Mesenchymal stem cell (in vitro differentiated cells and primary cell): Measurements from ENCODE around the gene TTC33.

Experiments used
- DNase-seq: peaks from one replicate; pipeline ENCODE4 v3.0.0-alpha.2; 2013
- H2AFZ ChIP-seq: one replicate; pipeline ENCODE4 v1.6.1; 2013; ENCODE audit warnings: low read depth, mild to moderate bottlenecking, control low read depth, inconsistent platforms, low read length, moderate library complexity
- H2AK5ac ChIP-seq: 2 replicates; pipeline ENCODE4 v1.6.1; 2013; ENCODE audit warnings: low read length, moderate library complexity, mild to moderate bottlenecking, inconsistent platforms; ENCODE audit not compliant: severe bottlenecking
- H2BK120ac ChIP-seq: one replicate; pipeline ENCODE4 v1.6.1; 2013; ENCODE audit warnings: low read depth, mild to moderate bottlenecking, inconsistent platforms, low read length, moderate library complexity
- H2BK12ac ChIP-seq, 2 experiments: one replicate each; pipeline ENCODE4 v1.6.1; 2013; ENCODE audit warnings: inconsistent platforms in 2 of 2, low read length in 2 of 2, mild to moderate bottlenecking in 2 of 2, moderate library complexity in 2 of 2, control low read depth in 1 of 2
- H2BK15ac ChIP-seq: one replicate; pipeline ENCODE4 v1.6.1; 2013; ENCODE audit warnings: mild to moderate bottlenecking, low read depth, inconsistent platforms; ENCODE audit not compliant: poor library complexity, severe bottlenecking
- H2BK5ac ChIP-seq: 2 replicates; pipeline ENCODE4 v1.6.1; 2013; ENCODE audit warnings: low read depth, mild to moderate bottlenecking, low read length, control low read depth, inconsistent platforms; ENCODE audit not compliant: poor library complexity, severe bottlenecking
- H3K14ac ChIP-seq, 2 experiments: one replicate each; pipeline ENCODE4 v1.6.1; 2013; ENCODE audit warnings: inconsistent platforms in 2 of 2, low read length in 2 of 2, control low read depth in 1 of 2, mild to moderate bottlenecking in 1 of 2, moderate library complexity in 1 of 2
- H3K18ac ChIP-seq, 2 experiments: one replicate each; pipeline ENCODE4 v1.6.1; 2013; ENCODE audit warnings: inconsistent platforms in 2 of 2, low read length in 2 of 2, control low read depth in 1 of 2, low read depth in 1 of 2, mild to moderate bottlenecking in 1 of 2
- H3K23ac ChIP-seq, 2 experiments: one replicate each; pipeline ENCODE4 v1.6.1; 2013; ENCODE audit warnings: inconsistent platforms in 2 of 2, low read length in 2 of 2, mild to moderate bottlenecking in 2 of 2, moderate library complexity in 2 of 2, control low read depth in 1 of 2
- H3K27ac ChIP-seq: 2 replicates; pipeline ENCODE4 v1.5.1; 2013; ENCODE audit warnings: mild to moderate bottlenecking, moderate library complexity, low read length, control low read depth, inconsistent platforms; ENCODE audit not compliant: poor library complexity, severe bottlenecking
- H3K27me3 ChIP-seq, 2 experiments: 2 replicates each; pipeline versions ENCODE4 v1.6.1 to v1.7.0; 2013; ENCODE audit warnings: low read length in 2 of 2, mild to moderate bottlenecking in 2 of 2, moderate library complexity in 2 of 2, control low read depth in 1 of 2, inconsistent platforms in 1 of 2; ENCODE audit not compliant: control insufficient read depth in 1 of 2, insufficient read depth in 1 of 2
- H3K36me3 ChIP-seq, 2 experiments: 2 replicates each; pipeline versions ENCODE4 v1.6.1 to v1.7.0; 2013; ENCODE audit warnings: low read length in 2 of 2, control low read depth in 1 of 2, inconsistent platforms in 1 of 2, low read depth in 1 of 2, mild to moderate bottlenecking in 1 of 2; ENCODE audit not compliant: insufficient read depth in 2 of 2, control insufficient read depth in 1 of 2
- H3K4ac ChIP-seq, 2 experiments: one replicate each; pipeline ENCODE4 v1.6.1; 2013; ENCODE audit warnings: inconsistent platforms in 2 of 2, low read length in 2 of 2, mild to moderate bottlenecking in 2 of 2, moderate library complexity in 2 of 2, control low read depth in 1 of 2, low read depth in 1 of 2
- H3K4me1 ChIP-seq: 2 replicates; pipeline ENCODE4 v1.6.1; 2013; ENCODE audit warnings: low read depth, low read length, control low read depth; ENCODE audit not compliant: control insufficient read depth, insufficient read depth
- H3K4me2 ChIP-seq: 2 replicates; pipeline ENCODE4 v1.6.1; 2013; ENCODE audit warnings: low read length, mild to moderate bottlenecking, inconsistent platforms; ENCODE audit not compliant: poor library complexity, severe bottlenecking
- H3K4me3 ChIP-seq, 2 experiments: 2 replicates each; pipeline versions ENCODE4 v1.5.1 to v1.7.0; 2013; ENCODE audit warnings: low read length in 2 of 2, mild to moderate bottlenecking in 2 of 2, control low read depth in 1 of 2, low read depth in 1 of 2; ENCODE audit not compliant: insufficient read depth in 1 of 2
- H3K79me1 ChIP-seq: replicated peaks from 2 replicates; pipeline ENCODE4 v1.6.1; 2013; ENCODE audit warnings: mild to moderate bottlenecking, control low read depth, low read length, inconsistent platforms; ENCODE audit not compliant: poor library complexity, severe bottlenecking
- H3K9ac ChIP-seq: 2 replicates; pipeline ENCODE4 v1.7.0; 2013; ENCODE audit warnings: mild to moderate bottlenecking, low read length, moderate library complexity
- H3K9me3 ChIP-seq: 2 replicates; pipeline ENCODE4 v1.7.0; 2013; ENCODE audit warnings: mild to moderate bottlenecking, low read length; ENCODE audit not compliant: control insufficient read depth
- H4K8ac ChIP-seq: one replicate; pipeline ENCODE4 v1.6.1; 2013; ENCODE audit warnings: inconsistent platforms, mild to moderate bottlenecking, low read length, moderate library complexity
- H4K91ac ChIP-seq: one replicate; pipeline ENCODE4 v1.6.1; 2013; ENCODE audit warnings: mild to moderate bottlenecking, low read length, inconsistent platforms
- WGBS: methylation state at CpG from one replicate; pipeline ENCODE4 v1.1.7; 2013; ENCODE audit warnings: mixed read lengths; 5-methylcytosine and 5-hydroxymethylcytosine counted together

TTC33 gene

DNA sequence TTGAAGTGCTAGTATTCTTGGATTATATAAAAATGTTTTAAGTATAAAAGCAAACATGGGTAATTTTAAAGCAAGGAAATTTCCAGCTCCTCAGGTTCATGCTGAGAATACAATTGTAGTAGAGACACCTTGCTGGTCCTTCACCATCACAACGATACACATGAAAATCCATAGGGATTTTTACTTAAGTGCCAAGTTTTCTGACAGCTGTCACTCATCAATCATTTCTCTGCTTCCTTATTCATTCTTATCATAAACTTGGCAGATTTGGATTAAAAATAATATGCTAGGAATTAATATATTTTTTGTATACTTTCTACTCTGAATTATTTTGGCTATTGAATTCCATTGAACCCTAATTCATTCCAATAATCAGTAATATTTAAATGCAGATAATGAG, 244.0 kb downstream of the TTC33 start:
- DNase-seq = no peak
- Histone ChIP-seq H4K91ac (no peak overlapping the region), H3K9ac (no peak overlapping the region), H2BK12ac (no peak overlapping the region), H3K27ac (no peak overlapping the region), H3K79me1 (no peaks in the 10 kb centered on the region), H4K8ac (no peak overlapping the region), H2AFZ (no peak overlapping the region), H3K4me2 (no peak overlapping the region), H2BK15ac (no peak overlapping the region), H3K18ac (no peak overlapping the region), H3K4me3 (no peak overlapping the region), H3K14ac (no peak overlapping the region), H2BK5ac (no peak overlapping the region), H3K36me3 (no peaks in the 10 kb centered on the region), H3K23ac (no peak overlapping the region), H3K4me1 (peaks cover 1% of the 10 kb centered on the region), H3K27me3 (no peaks in the 10 kb centered on the region), H3K4ac (no peak overlapping the region), H2BK120ac (no peak overlapping the region), H2AK5ac (no peak overlapping the region), H3K9me3 (no peaks in the 10 kb centered on the region)
- WGBS = 72% methylated on average over 1 of the region's 1 CpG

- Histone ChIP-seq H2AFZ (no peak overlapping the region), H2BK12ac (no peak overlapping the region), H3K4me2 (no peak overlapping the region), H2BK120ac (no peak overlapping the region), H3K18ac (no peak overlapping the region), H2BK15ac (no peak overlapping the region), H3K4ac (no peak overlapping the region), H3K4me1 (peaks cover 1% of the 10 kb centered on the region), H3K27me3 (no peaks in the 10 kb centered on the region), H3K9me3 (no peaks in the 10 kb centered on the region), H3K23ac (no peak overlapping the region), H3K79me1 (no peaks in the 10 kb centered on the region), H4K91ac (no peak overlapping the region), H2AK5ac (no peak overlapping the region), H2BK5ac (no peak overlapping the region), H3K27ac (no peak overlapping the region), H4K8ac (no peak overlapping the region), H3K4me3 (no peak overlapping the region), H3K14ac (no peak overlapping the region), H3K36me3 (no peaks in the 10 kb centered on the region), H3K9ac (no peak overlapping the region)
- no peak for DNase-seq
- no CpG with 5 or more reads among the region's 2 CpGs for WGBS
These were observed 248.7 kb downstream of the TTC33 start for GRCh38 chr5:40507095-40507494.

GRCh38 chr5:40505031-40505430, 250.7 kb downstream of the TTC33 start:
- Histone ChIP-seq H2BK12ac (no peak overlapping the region), H3K79me1 (no peaks in the 10 kb centered on the region), H4K8ac (no peak overlapping the region), H3K9ac (no peak overlapping the region), H3K4me1 (peaks cover 1% of the 10 kb centered on the region), H3K18ac (no peak overlapping the region), H2AFZ (no peak overlapping the region), H3K4me2 (no peak overlapping the region), H3K27me3 (no peaks in the 10 kb centered on the region), H3K4ac (no peak overlapping the region), H3K14ac (no peak overlapping the region), H3K9me3 (no peaks in the 10 kb centered on the region), H2AK5ac (no peak overlapping the region), H2BK120ac (no peak overlapping the region), H3K4me3 (no peak overlapping the region), H2BK15ac (no peak overlapping the region), H3K23ac (no peak overlapping the region), H2BK5ac (no peak overlapping the region), H4K91ac (no peak overlapping the region), H3K36me3 (no peaks in the 10 kb centered on the region), H3K27ac (no peak overlapping the region)
- no peak for DNase-seq
- 89% methylated on average over 4 of the region's 4 CpGs for WGBS

DNA sequence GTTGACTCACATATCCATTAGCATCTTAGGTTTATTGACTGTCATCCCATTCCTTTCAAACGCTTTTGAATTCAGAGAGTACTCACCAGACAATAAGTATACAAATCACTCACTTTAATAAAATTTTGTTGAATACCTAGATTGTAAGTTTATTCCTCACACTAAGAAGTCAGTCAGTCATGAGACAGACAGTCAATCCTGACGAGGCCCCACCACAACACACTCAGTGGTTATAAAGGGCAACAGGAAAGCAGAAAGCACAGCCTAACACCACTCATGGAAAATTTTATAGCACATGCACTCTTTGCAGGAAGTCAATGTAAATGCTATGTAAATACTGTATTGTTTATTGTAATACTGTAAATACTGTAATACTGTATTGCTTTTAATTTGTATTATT, 252.3 kb downstream of the TTC33 start:
- no peak overlapping the region for H2BK5ac ChIP-seq
- no peak overlapping the region for H2AK5ac ChIP-seq
- H2BK12ac ChIP-seq = no peak overlapping the region
- no peak overlapping the region for H3K4me2 ChIP-seq
- H3K23ac ChIP-seq = no peak overlapping the region
- no peak overlapping the region for H4K91ac ChIP-seq
- WGBS = 75% methylated on average over 2 of the region's 2 CpGs
- H3K4me1 ChIP-seq = peaks cover 2% of the 10 kb centered on the region
- H4K8ac ChIP-seq = no peak overlapping the region
- H3K9ac ChIP-seq = no peak overlapping the region
- H3K79me1 ChIP-seq = no peaks in the 10 kb centered on the region
- H2BK120ac ChIP-seq = no peak overlapping the region
- no peak overlapping the region for H3K18ac ChIP-seq
- no peak for DNase-seq
- H3K4ac ChIP-seq = no peak overlapping the region
- H3K27me3 ChIP-seq = no peaks in the 10 kb centered on the region
- H3K4me3 ChIP-seq = no peak overlapping the region
- no peak overlapping the region for H3K27ac ChIP-seq
- H2AFZ ChIP-seq = no peak overlapping the region
- H3K14ac ChIP-seq = no peak overlapping the region
- no peak overlapping the region for H2BK15ac ChIP-seq
- no peaks in the 10 kb centered on the region for H3K36me3 ChIP-seq
- no peaks in the 10 kb centered on the region for H3K9me3 ChIP-seq
